GM23248 (cell line): ENCODE results near the gene HLCS. TPM values are rescaled to one million over a fixed set of nuclear protein-coding genes. Genes with fewer than 3 reads are reported as not detected.

Experiments used
- DNase-seq: peaks from one replicate; pipeline ENCODE4 v3.0.0-alpha.2; 2015
- H2AFZ ChIP-seq: fragments of 200-600 bp; sonication (generic); 2 replicates; pipeline ENCODE4 v1.6.1; 2016; ENCODE audit warnings: antibody characterized with exemption
- H3F3A ChIP-seq: fragments of 200-600 bp; sonication (generic); 2 replicates; pipeline ENCODE4 v1.6.1; 2016; ENCODE audit warnings: mild to moderate bottlenecking, antibody characterized with exemption, mixed run types; ENCODE audit not compliant: insufficient read depth
- H3K27ac ChIP-seq: fragments of 200-600 bp; sonication (generic); 2 replicates; pipeline ENCODE4 v1.5.1; 2016; ENCODE audit warnings: mild to moderate bottlenecking
- H3K27me3 ChIP-seq: fragments of 200-600 bp; sonication (generic); replicated peaks from 2 replicates; pipeline ENCODE4 v1.6.1; 2016; ENCODE audit warnings: mild to moderate bottlenecking; ENCODE audit not compliant: insufficient read depth
- H3K36me3 ChIP-seq: fragments of 200-600 bp; sonication (generic); 2 replicates; pipeline ENCODE4 v1.6.1; 2016; ENCODE audit warnings: low read depth, mild to moderate bottlenecking
- H3K4me1 ChIP-seq: fragments of 200-600 bp; sonication (generic); 2 replicates; pipeline ENCODE4 v1.6.1; 2016; ENCODE audit warnings: mild to moderate bottlenecking; ENCODE audit not compliant: insufficient read depth
- H3K4me2 ChIP-seq: fragments of 200-600 bp; sonication (generic); one replicate; pipeline ENCODE4 v1.6.1; 2016; ENCODE audit warnings: mild to moderate bottlenecking; ENCODE audit not compliant: unreplicated experiment
- H3K4me3 ChIP-seq: fragments of 200-600 bp; sonication (generic); 2 replicates; pipeline ENCODE4 v1.5.1; 2016; ENCODE audit warnings: mild to moderate bottlenecking
- H3K79me2 ChIP-seq: fragments of 200-600 bp; sonication (generic); 2 replicates; pipeline ENCODE4 v1.6.1; 2016; ENCODE audit warnings: mild to moderate bottlenecking; ENCODE audit not compliant: insufficient read depth
- H3K9ac ChIP-seq: fragments of 200-600 bp; sonication (generic); 2 replicates; pipeline ENCODE4 v1.6.1; 2016; ENCODE audit warnings: mild to moderate bottlenecking
- H3K9me2 ChIP-seq: fragments of 200-600 bp; sonication (generic); 2 replicates; pipeline ENCODE4 v1.6.1; 2016; ENCODE audit warnings: mixed run types, mild to moderate bottlenecking, moderate library complexity; ENCODE audit not compliant: insufficient read depth
- H3K9me3 ChIP-seq: fragments of 200-600 bp; sonication (generic); one replicate; pipeline ENCODE4 v1.6.1; 2017; ENCODE audit warnings: low read depth
- H4K20me1 ChIP-seq: fragments of 200-600 bp; sonication (generic); 2 replicates; pipeline ENCODE4 v1.6.0; 2016; ENCODE audit not compliant: insufficient read depth
- EZH2 ChIP-seq: fragments of 200-600 bp; sonication (generic); IDR thresholded peaks from 2 replicates; pipeline ENCODE4 v1.6.1; 2018; ENCODE audit warnings: antibody characterized with exemption, mild to moderate bottlenecking; ENCODE audit not compliant: insufficient read depth, poor library complexity, severe bottlenecking
- EZH2phosphoT487 ChIP-seq: fragments of 200-600 bp; sonication (generic); IDR thresholded peaks from 2 replicates; pipeline ENCODE4 v1.6.1; 2018; ENCODE audit warnings: antibody characterized with exemption, moderate library complexity, mild to moderate bottlenecking, low read depth; ENCODE audit not compliant: insufficient read depth
- WGBS, 2 experiments: methylation state at CpG; one replicate each; pipeline ENCODE4 v1.1.6; 2015 to 2017; ENCODE audit warnings: low lambda C conversion rate in 2 of 2, low coverage in 1 of 2; ENCODE audit errors: missing lambda C conversion rate in 2 of 2; 5-methylcytosine and 5-hydroxymethylcytosine counted together
- in situ Hi-C: fragments of 300-500 bp; cut with MboI; formaldehyde crosslinking; loops from 2 replicates; pipeline ENCODE4 v1.15.0; 2020
- polyA plus RNA-seq: library from polyadenylated mRNA; unstranded; fragments of >200 nt; fragmentation: Nextera tagmentation; extraction: Ambion mirVana; gene quantifications from 2 replicates; pipeline ENCODE4 v1.2.1, GENCODE V29; 2016
- total RNA-seq: library from RNA; depleted of rRNA; stranded (reverse); fragments of >200 nt; shearing (Covaris generic); gene quantifications from 2 replicates; pipeline ENCODE4 v1.2.3, GENCODE V29; 2014

The HLCS gene
- total and polyA plus RNA-seq, 2 experiments from 2014 or later: 21.4 to 42.5 TPM

DNA sequence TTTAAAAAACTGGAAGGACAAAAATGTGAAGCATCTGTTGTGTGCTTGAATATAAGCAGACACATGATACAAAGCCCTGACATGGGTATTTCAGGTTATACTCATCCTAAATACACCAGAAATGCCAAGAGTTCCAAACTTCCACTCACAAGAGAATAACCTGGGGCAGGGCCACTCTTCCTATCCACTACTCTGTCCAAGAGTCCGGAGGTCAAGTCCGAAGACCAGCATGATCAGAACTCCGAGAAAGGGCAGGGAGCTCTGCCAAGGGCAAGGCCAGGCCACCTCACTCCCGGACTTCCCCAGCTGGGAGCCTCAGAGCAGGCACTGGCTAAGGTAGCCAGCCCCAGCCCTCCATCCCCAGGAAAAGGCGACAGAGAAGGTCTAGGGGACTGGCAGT lies 37.5 kb downstream of the HLCS start:
- in situ Hi-C loops: loop anchor here (10.0 to 25.0 kb wide), 3 partner anchors 292 to 517 kb away; no protein-coding TSS in a partner anchor
- Histone ChIP-seq H3K27ac (no peak overlapping the region), H4K20me1 (no peaks in the 10 kb centered on the region), H3K27me3 (no peaks in the 10 kb centered on the region), H3F3A (0 out of 2 replicates have a peak, but pooled peaks cover 8% of the 10 kb centered on the region), H3K36me3 (peaks cover 10% of the 10 kb centered on the region; the same call in 1 of the 2 replicates), H3K9me2 (no peaks in the 10 kb centered on the region), H3K9me3 (no peaks in the 10 kb centered on the region), H3K9ac (no peak overlapping the region), H3K4me1 (no peaks in the 10 kb centered on the region), H3K4me3 (no peak overlapping the region), H2AFZ (no peak overlapping the region), H3K4me2 (no peak overlapping the region), H3K79me2 (no peaks in the 10 kb centered on the region; the same call in 1 of the 2 replicates)
- WGBS, 2 experiments: 77 to 86% methylated on average over 5 of the region's 5 CpGs
- DNase-seq: no peak
- TF ChIP-seq EZH2phosphoT487 (no peak), EZH2 (no peak)

DNA sequence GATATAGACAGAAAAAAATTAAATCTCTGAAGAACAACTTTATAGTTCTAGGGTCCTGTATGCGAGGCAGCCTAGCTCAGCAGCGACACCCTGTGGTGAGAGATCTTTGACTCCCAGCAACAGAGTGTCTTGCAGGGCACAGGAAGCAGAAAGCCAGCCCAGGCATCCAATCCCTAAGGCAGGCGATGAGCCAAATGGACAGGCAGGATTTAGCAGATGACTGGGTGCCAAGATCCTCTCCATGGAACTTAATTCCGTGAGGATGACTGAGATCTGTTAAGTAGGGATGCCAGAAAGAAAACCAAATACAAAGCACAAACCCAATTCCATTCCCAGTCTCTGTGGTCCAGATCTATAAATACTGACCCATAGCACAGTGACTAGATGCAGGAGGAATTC lies 38.8 kb downstream of the HLCS start:
- TF ChIP-seq EZH2 (no peak), EZH2phosphoT487 (no peak)
- H3K4me2 ChIP-seq: no peak overlapping the region
- no peak overlapping the region for H3K4me3 ChIP-seq
- H3F3A ChIP-seq: 0 out of 2 replicates have a peak, but pooled peaks cover 8% of the 10 kb centered on the region
- no peak overlapping the region for H2AFZ ChIP-seq
- 8 to 10% methylated on average over 4 of the region's 4 CpGs for WGBS, 2 experiments
- no peaks in the 10 kb centered on the region for H3K9me2 ChIP-seq
- no peaks in the 10 kb centered on the region for H4K20me1 ChIP-seq
- no peaks in the 10 kb centered on the region; the same call in none of the 2 replicates for H3K79me2 ChIP-seq
- H3K9me3 ChIP-seq: no peaks in the 10 kb centered on the region
- peak; percentile 93 for DNase-seq
- no peak overlapping the region for H3K9ac ChIP-seq
- H3K4me1 ChIP-seq: no peaks in the 10 kb centered on the region
- no peaks in the 10 kb centered on the region for H3K27me3 ChIP-seq
- H3K36me3 ChIP-seq: 0 out of 2 replicates have a peak, but pooled peaks cover 5% of the 10 kb centered on the region
- no peak overlapping the region for H3K27ac ChIP-seq
- in situ Hi-C loops: loop anchor here (10.0 to 25.0 kb wide), 3 partner anchors 290 to 515 kb away; no protein-coding TSS in a partner anchor

DNA sequence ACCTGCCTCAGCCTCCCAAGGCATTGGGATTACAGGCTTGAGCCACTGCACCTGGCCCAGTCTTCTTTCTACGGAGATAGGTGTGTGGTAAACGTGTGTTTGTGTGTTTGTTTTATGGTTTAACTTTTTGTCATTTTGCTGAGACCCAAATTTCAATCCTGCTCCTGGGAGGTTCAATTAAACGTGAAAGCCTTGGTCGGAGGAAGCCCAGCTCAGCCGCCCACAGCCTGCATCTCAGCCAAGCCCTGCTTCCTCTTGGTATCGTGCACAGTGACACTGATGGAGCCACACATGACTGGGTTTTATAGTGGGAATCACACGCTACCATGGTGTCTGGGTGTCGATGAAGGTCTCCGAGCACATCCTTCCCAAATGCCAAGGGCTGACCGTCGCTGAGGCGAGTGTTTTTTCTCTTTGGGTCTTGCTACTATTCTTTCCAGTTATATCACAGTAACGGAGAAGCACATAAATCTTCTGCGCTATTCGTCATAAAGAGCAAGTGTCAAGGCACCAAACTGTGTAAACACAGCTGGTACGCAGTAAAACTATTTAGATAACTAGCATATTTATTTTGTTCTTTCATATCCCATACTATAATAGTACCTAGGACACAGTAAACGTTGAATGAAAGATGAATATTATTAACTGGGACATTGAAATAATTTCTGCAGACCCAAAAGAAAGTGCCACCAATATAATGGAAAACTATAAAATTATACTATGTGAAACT lies 39.3 kb downstream of the HLCS start:
- Histone ChIP-seq H3K79me2 (no peaks in the 10 kb centered on the region; the same call in none of the 2 replicates), H2AFZ (no peak overlapping the region), H3K4me1 (no peaks in the 10 kb centered on the region), H3K9me2 (no peaks in the 10 kb centered on the region), H3K9me3 (no peaks in the 10 kb centered on the region), H3K27me3 (no peaks in the 10 kb centered on the region), H3K27ac (no peak overlapping the region), H3K9ac (no peak overlapping the region), H3K4me2 (no peak overlapping the region), H3K4me3 (no peak overlapping the region), H3F3A (0 out of 2 replicates have a peak, but pooled peaks cover 8% of the 10 kb centered on the region), H3K36me3 (0 out of 2 replicates have a peak, but pooled peaks cover 5% of the 10 kb centered on the region), H4K20me1 (no peaks in the 10 kb centered on the region)
- 83 to 84% methylated on average over 17 of the region's 17 CpGs for WGBS, 2 experiments
- DNase-seq: no peak
- no peak for TF ChIP-seq EZH2phosphoT487
- TF ChIP-seq EZH2: no peak
- in situ Hi-C loops: loop anchor here (10.0 to 25.0 kb wide), 3 partner anchors 290 to 515 kb away; no protein-coding TSS in a partner anchor

GRCh38 chr21:36923270-36923669 lies 43.2 kb downstream of the HLCS start:
- Histone ChIP-seq H3K4me1 (no peaks in the 10 kb centered on the region), H3F3A (0 out of 2 replicates have a peak, but pooled peaks cover 8% of the 10 kb centered on the region), H4K20me1 (no peaks in the 10 kb centered on the region), H3K79me2 (no peaks in the 10 kb centered on the region; the same call in none of the 2 replicates), H3K27ac (no peak overlapping the region), H3K4me3 (no peak overlapping the region), H2AFZ (no peak overlapping the region), H3K9me2 (no peaks in the 10 kb centered on the region), H3K9me3 (no peaks in the 10 kb centered on the region), H3K36me3 (0 out of 2 replicates have a peak, but pooled peaks cover 5% of the 10 kb centered on the region), H3K9ac (no peak overlapping the region), H3K4me2 (no peak overlapping the region), H3K27me3 (no peaks in the 10 kb centered on the region)
- TF ChIP-seq EZH2: no peak
- TF ChIP-seq EZH2phosphoT487: no peak
- in situ Hi-C loops: loop anchor here (10.0 kb wide), 1 partner anchor 418 kb away; no protein-coding TSS in a partner anchor
- 82 to 87% methylated on average over 14 of the region's 14 CpGs for WGBS, 2 experiments
- DNase-seq: no peak
